ENCODE measurements around the gene TMEM72. TPM values are rescaled to one million over a fixed set of nuclear protein-coding genes. Genes with fewer than 3 reads are reported as not detected.

The TMEM72 gene
- total RNA-seq = not detected in 2 replicates
- not detected for total RNA-seq (2013)
- not detected in 2 replicates for polyA plus RNA-seq
- polyA minus RNA-seq = not detected in 2 replicates

- no peaks in the 10 kb centered on the region for H3K79me2 ChIP-seq (ENCODE audit: control insufficient read depth, insufficient read depth, low read length)
- H3K4me1 Mint-ChIP-seq = peaks cover 11% of the 10 kb centered on the region
- no peak within 1 kb of the TSS for H3K27ac ChIP-seq (ENCODE audit: low read length in 2 of 2)
- H3K9me3 Mint-ChIP-seq (ENCODE audit: insufficient read depth) = no peaks in the 10 kb centered on the region
- 91% methylated on average over 12 of the region's 12 CpGs for WGBS (ENCODE audit: insufficient coverage)
- no peak for ATAC-seq (ENCODE audit: low read depth)
- intact Hi-C loops (cut with micrococcal nuclease) = no loop called here
- POLR2A ChIA-PET = no interaction called here
- H3K9ac ChIP-seq (ENCODE audit: low read length) = no peak within 1 kb of the TSS
- TF ChIP-seq CTCF (IDR thresholded peaks at IDR 0.05) (no peak), EZH2 (IDR thresholded peaks at IDR 0.05; ENCODE audit: borderline replicate concordance, insufficient read depth, low read depth, low read length, poor library complexity, severe bottlenecking) (no peak)
- H3K4me3 Mint-ChIP-seq = no peak within 1 kb of the TSS
- H3K27me3 ChIP-seq (replicated peaks in 1 of 4; ENCODE audit: control extremely low read depth in 1 of 4, control insufficient read depth in 3 of 4, insufficient read depth in 4 of 4, low read length in 3 of 4) = peaks cover 0 to 5% (median under 1%) of the 10 kb centered on the region in 4 experiments
- H3K36me3 ChIP-seq (replicated peaks in 1 of 2; ENCODE audit: control extremely low read depth in 1 of 2, control insufficient read depth in 1 of 2, extremely low read depth in 1 of 2, insufficient read depth in 2 of 2, low read length in 1 of 2) = no peaks in the 10 kb centered on the region
- no peaks in the 10 kb centered on the region for H4K20me1 ChIP-seq (ENCODE audit: control insufficient read depth, insufficient read depth, low read length, poor library complexity, severe bottlenecking)
- no peak within 1 kb of the TSS for H2AFZ ChIP-seq (ENCODE audit: insufficient read depth, low read depth, low read length, poor library complexity, severe bottlenecking)
- H3K4me1 ChIP-seq (ENCODE audit: control insufficient read depth in 2 of 2, insufficient read depth in 2 of 2, low read length in 2 of 2) = peaks cover 10 to 14% of the 10 kb centered on the region in 2 donors
- no peak for DNase-seq
- H3K9me3 ChIP-seq (ENCODE audit: control extremely low read depth in 1 of 3, control insufficient read depth in 2 of 3, insufficient read depth in 1 of 3, low read length in 2 of 3) = no peaks in the 10 kb centered on the region
- H3K27me3 Mint-ChIP-seq = peaks cover 15% of the 10 kb centered on the region
- no peak within 1 kb of the TSS for H3K4me3 ChIP-seq (ENCODE audit: control extremely low read depth in 1 of 5, extremely low read depth in 1 of 5, insufficient read depth in 1 of 5, low read depth in 2 of 5, low read length in 4 of 5)
- no peak within 1 kb of the TSS for H3K27ac Mint-ChIP-seq
- no peak within 1 kb of the TSS for H3K4me2 ChIP-seq (replicated peaks; ENCODE audit: low read depth, low read length, poor library complexity, severe bottlenecking)
- CTCF ChIA-PET = no interaction called here
These were observed at the start of gene TMEM72 for GRCh38 chr10:44911081-44911540. TSS of gene TMEM72 (plus strand) at chr10:44911337. CDS start at chr10:44911513, 176 bp downstream.

GRCh38 chr10:44862006-44862751 is 49.0 kb upstream of the TMEM72 start:
- DNase-seq (no peak), ATAC-seq (ENCODE audit: low read depth) (no peak)
- H3K4me3 Mint-ChIP-seq = no peak overlapping the region
- H3K9me3 ChIP-seq (ENCODE audit: control extremely low read depth in 1 of 3, control insufficient read depth in 2 of 3, insufficient read depth in 1 of 3, low read length in 2 of 3) = no peaks in the 10 kb centered on the region
- WGBS (ENCODE audit: insufficient coverage) = 26% methylated on average over 8 of the region's 12 CpGs
- H3K4me2 ChIP-seq (replicated peaks; ENCODE audit: low read depth, low read length, poor library complexity, severe bottlenecking) = no peak overlapping the region
- no peak overlapping the region for H3K27ac ChIP-seq (ENCODE audit: low read length in 2 of 2)
- H4K20me1 ChIP-seq (ENCODE audit: control insufficient read depth, insufficient read depth, low read length, poor library complexity, severe bottlenecking) = no peaks in the 10 kb centered on the region
- no peak overlapping the region for H3K4me3 ChIP-seq (ENCODE audit: control extremely low read depth in 1 of 5, extremely low read depth in 1 of 5, insufficient read depth in 1 of 5, low read depth in 2 of 5, low read length in 4 of 5)
- no peaks in the 10 kb centered on the region for H3K79me2 ChIP-seq (ENCODE audit: control insufficient read depth, insufficient read depth, low read length)
- H3K27me3 Mint-ChIP-seq = peaks cover 57% of the 10 kb centered on the region
- H3K36me3 ChIP-seq (replicated peaks in 1 of 2; ENCODE audit: control extremely low read depth in 1 of 2, control insufficient read depth in 1 of 2, extremely low read depth in 1 of 2, insufficient read depth in 2 of 2, low read length in 1 of 2) = no peaks in the 10 kb centered on the region
- no peak overlapping the region for H2AFZ ChIP-seq (ENCODE audit: insufficient read depth, low read depth, low read length, poor library complexity, severe bottlenecking)
- TF ChIP-seq CTCF (IDR thresholded peaks at IDR 0.05) (no peak), EZH2 (IDR thresholded peaks at IDR 0.05; ENCODE audit: borderline replicate concordance, insufficient read depth, low read depth, low read length, poor library complexity, severe bottlenecking) (no peak)
- H3K4me1 ChIP-seq (ENCODE audit: control insufficient read depth in 2 of 2, insufficient read depth in 2 of 2, low read length in 2 of 2) = peaks cover 13 to 14% of the 10 kb centered on the region in 2 donors
- H3K9me3 Mint-ChIP-seq (ENCODE audit: insufficient read depth) = no peaks in the 10 kb centered on the region
- H3K9ac ChIP-seq (ENCODE audit: low read length) = no peak overlapping the region
- H3K27me3 ChIP-seq (replicated peaks in 1 of 4; ENCODE audit: control extremely low read depth in 1 of 4, control insufficient read depth in 3 of 4, insufficient read depth in 4 of 4, low read length in 3 of 4) = peaks cover 0 to 37% (median 10%) of the 10 kb centered on the region in 4 experiments
- peaks cover 15% of the 10 kb centered on the region for H3K4me1 Mint-ChIP-seq
- ChIA-PET CTCF (interaction anchor here (0.9 to 5.0 kb wide), 8 partner anchors 8 to 1189 kb away, joined by 3 to 25 read pairs (median 3); no protein-coding TSS in a partner anchor), POLR2A (no interaction called here)
- no peak overlapping the region for H3K27ac Mint-ChIP-seq
- intact Hi-C loops (cut with micrococcal nuclease) = no loop called here

All from B cell (primary cell).